ENCODE measurements around the gene MRGPRG. TPM values are rescaled to one million over a fixed set of nuclear protein-coding genes. Genes with fewer than 3 reads are reported as not detected.
A peak's percentile ranks its signal among the peaks of the same experiment; 100 is the strongest.

MRGPRG gene
- total RNA-seq, 1 donor from 2014 or later: not detected

GRCh38 chr11:3220521-3221407 lies 2.2 kb upstream of the MRGPRG start:
- Histone ChIP-seq H3K4me3 (no peak overlapping the region), H3K4me1 (no peaks in the 10 kb centered on the region), H3K36me3 (no peaks in the 10 kb centered on the region), H3K9me3 (no peaks in the 10 kb centered on the region), H3K27ac (no peak overlapping the region), H3K27me3 (peaks cover 5% of the 10 kb centered on the region)
- intact Hi-C loops (cut with DNase I): no loop called here
- DNase-seq (ENCODE audit: low spot score in 2 of 2): peak in 1 of 2 donors; percentile 55
- no peak for TF ChIP-seq CTCF (IDR thresholded peaks at IDR 0.05)

GRCh38 chr11:3220101-3220500 lies 1.5 kb upstream of the MRGPRG start:
- TF ChIP-seq CTCF (IDR thresholded peaks at IDR 0.05): no peak
- intact Hi-C loops (cut with DNase I): no loop called here
- Histone ChIP-seq H3K27me3 (peaks cover 5% of the 10 kb centered on the region), H3K4me1 (no peaks in the 10 kb centered on the region), H3K9me3 (no peaks in the 10 kb centered on the region), H3K27ac (no peak overlapping the region), H3K36me3 (no peaks in the 10 kb centered on the region), H3K4me3 (no peak overlapping the region)
- DNase-seq (ENCODE audit: low spot score in 2 of 2): peak in 1 of 2 donors; percentile 61

- no peak for TF ChIP-seq CTCF (IDR thresholded peaks at IDR 0.05)
- intact Hi-C loops (cut with DNase I): loop anchor here (5.0 kb wide), 2 partner anchors 47 to 182 kb away; no protein-coding TSS in a partner anchor
- Histone ChIP-seq H3K27ac (no peak overlapping the region), H3K36me3 (no peaks in the 10 kb centered on the region), H3K4me1 (no peaks in the 10 kb centered on the region), H3K27me3 (peaks cover 5% of the 10 kb centered on the region), H3K9me3 (no peaks in the 10 kb centered on the region), H3K4me3 (no peak overlapping the region)
- peak in 1 of 2 donors; percentile 43 for DNase-seq (ENCODE audit: low spot score in 2 of 2)
These were observed 774 bp upstream of the MRGPRG start for GRCh38 chr11:3219281-3219892.

- Histone ChIP-seq H3K4me1 (no peaks in the 10 kb centered on the region), H3K9me3 (no peaks in the 10 kb centered on the region), H3K36me3 (no peaks in the 10 kb centered on the region), H3K27me3 (peaks cover 5% of the 10 kb centered on the region), H3K27ac (no peak overlapping the region), H3K4me3 (no peak overlapping the region)
- peak in 1 of 2 donors; percentile 58 for DNase-seq (ENCODE audit: low spot score in 2 of 2)
- intact Hi-C loops (cut with DNase I): loop anchor here (1.0 to 5.0 kb wide), 3 partner anchors 46 to 181 kb away; no protein-coding TSS in a partner anchor
- TF ChIP-seq CTCF (IDR thresholded peaks at IDR 0.05): no peak
These were observed 663 bp downstream of the MRGPRG start for GRCh38 chr11:3217818-3218482.

DNA sequence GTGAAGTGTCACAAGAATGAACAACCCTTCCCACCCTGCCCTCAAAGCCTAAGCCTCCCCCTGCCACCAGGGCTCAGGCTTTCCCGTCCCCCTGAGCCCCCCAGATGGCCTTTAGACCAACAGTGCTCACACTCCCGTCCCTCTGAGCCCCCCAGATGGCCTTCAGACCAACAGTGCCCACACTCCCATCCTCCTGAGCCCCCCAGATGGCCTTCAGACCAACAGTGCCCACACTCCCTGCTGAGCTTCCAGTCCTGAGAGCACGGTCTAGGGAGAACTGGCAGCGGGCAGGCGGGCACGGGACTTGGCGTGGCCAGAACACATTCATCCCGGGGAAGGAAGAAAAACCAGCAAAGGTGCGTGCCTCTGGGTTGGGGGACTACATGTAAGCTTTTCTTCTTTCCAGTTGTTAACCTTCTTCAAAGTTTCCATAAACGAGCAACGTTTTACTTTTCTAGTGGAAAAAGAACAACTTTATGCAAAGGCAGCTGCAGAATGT lies 2.5 kb downstream of the MRGPRG start:
- H3K36me3 ChIP-seq: no peaks in the 10 kb centered on the region
- no peak overlapping the region for H3K27ac ChIP-seq
- H3K9me3 ChIP-seq: no peaks in the 10 kb centered on the region
- DNase-seq (ENCODE audit: low spot score in 2 of 2): no peak
- H3K27me3 ChIP-seq: peaks cover 5% of the 10 kb centered on the region
- no peaks in the 10 kb centered on the region for H3K4me1 ChIP-seq
- no peak for TF ChIP-seq CTCF (IDR thresholded peaks at IDR 0.05)
- intact Hi-C loops (cut with DNase I): loop anchor here (5.0 kb wide), 2 partner anchors 44 to 179 kb away; no protein-coding TSS in a partner anchor
- no peak overlapping the region for H3K4me3 ChIP-seq

Data from ascending aorta (tissue), 2 donors.